Panc1 (cell line): ENCODE measurements around the gene AOC2. TPM values are rescaled to one million over a fixed set of nuclear protein-coding genes. Genes with fewer than 3 reads are reported as not detected.

ENCODE experiments used
- ATAC-seq: fragments of 200-7000 bp; cut with Tn5 transposase; 2 replicates; pipeline ENCODE4 v1.9.1; 2020; ENCODE audit warnings: mild to moderate bottlenecking, moderate library complexity
- BruUV-seq: library from RNA; stranded (reverse); fragments of 400-500 nt; replicated peaks from 2 replicates; lab custom pipeline; 2021; lab: Mats Ljungman, UMichigan
- CTCF ChIA-PET: fragments of 300-600 bp; sonication (Branson Sonifier 250); formaldehyde crosslinking; loops from one replicate; lab custom pipeline; 2022; ENCODE audit warnings: antibody characterized with exemption; lab: Charles Lee
- POLR2A ChIA-PET: fragments of 300-600 bp; sonication (Branson Sonifier 250); formaldehyde crosslinking; loops from one replicate; lab custom pipeline; 2022; ENCODE audit warnings: antibody characterized with exemption; lab: Charles Lee
- DNase-seq: peaks from one replicate; pipeline ENCODE4 v3.0.0-alpha.2; 2010; ENCODE audit warnings: low read depth, low spot score
- H3K27ac ChIP-seq: 2 replicates; pipeline ENCODE4 v1.5.1; 2011; ENCODE audit warnings: mild to moderate bottlenecking, low read length, inconsistent platforms
- H3K27me3 ChIP-seq: fragments of 200-500 bp; sonication (Bioruptor generic); 2 replicates; pipeline ENCODE4 v1.6.0; 2014; ENCODE audit warnings: low read length, inconsistent platforms; ENCODE audit not compliant: control insufficient read depth, insufficient read depth
- H3K36me3 ChIP-seq: fragments of 200-500 bp; sonication (Bioruptor generic); 2 replicates; pipeline ENCODE4 v1.5.1; 2014; ENCODE audit warnings: inconsistent platforms, mild to moderate bottlenecking, low read length, moderate library complexity; ENCODE audit not compliant: control insufficient read depth, insufficient read depth
- H3K4me1 ChIP-seq: 2 replicates; pipeline ENCODE4 v1.5.1; 2011; ENCODE audit warnings: inconsistent platforms, mild to moderate bottlenecking, low read length, moderate library complexity; ENCODE audit not compliant: control insufficient read depth, insufficient read depth
- H3K4me3 ChIP-seq, 2 experiments: 2 replicates each; pipeline ENCODE4 v1.5.1; 2011 to 2012; ENCODE audit warnings: low read depth in 2 of 2, low read length in 2 of 2, mild to moderate bottlenecking in 2 of 2, inconsistent platforms in 1 of 2, moderate library complexity in 1 of 2
- H3K9me3 ChIP-seq: fragments of 200-500 bp; sonication (Bioruptor generic); 2 replicates; pipeline ENCODE4 v1.5.1; 2014; ENCODE audit warnings: low read depth, mild to moderate bottlenecking, inconsistent platforms, low read length, moderate library complexity; ENCODE audit not compliant: control insufficient read depth, insufficient read depth
- CTCF ChIP-seq: fragments of 450-650 bp; IDR thresholded peaks from 2 replicates; pipeline ENCODE4 v1.5.1; 2017; ENCODE audit warnings: mild to moderate bottlenecking
- POLR2AphosphoS5 ChIP-seq: IDR thresholded peaks from 2 replicates; pipeline ENCODE4 v1.6.1; 2012; ENCODE audit warnings: mild to moderate bottlenecking, low read depth, low read length, moderate library complexity
- REST ChIP-seq, 2 experiments: IDR thresholded peaks; 2 replicates each; pipeline ENCODE4 v1.6.1; 2011 to 2012; ENCODE audit warnings: low read depth in 2 of 2, control low read depth in 1 of 2, low read length in 1 of 2, mild to moderate bottlenecking in 1 of 2, moderate library complexity in 1 of 2; ENCODE audit not compliant: insufficient read depth in 1 of 2
- SIN3A ChIP-seq: IDR thresholded peaks from 2 replicates; pipeline ENCODE4 v1.6.1; 2012; ENCODE audit warnings: low read depth, mild to moderate bottlenecking, low read length, moderate library complexity, borderline replicate concordance; ENCODE audit not compliant: insufficient read depth
- TCF7L2 ChIP-seq: IDR thresholded peaks from 2 replicates; pipeline ENCODE4 v1.6.1; 2011; ENCODE audit warnings: mild to moderate bottlenecking, low read depth, low read length, inconsistent platforms
- in situ Hi-C: cut with HindIII; loops from 2 replicates; pipeline ENCODE4 v1.10.0; 2016; ENCODE audit warnings: low sequenced_read_pairs, low pct_unique_long_range_greater_than_20kb
- intact Hi-C: fragments of 100-400 bp; cut with micrococcal nuclease; formaldehyde crosslinking; loops from one replicate; pipeline ENCODE4 v1.10.0; 2022; ENCODE audit not compliant: unreplicated experiment
- total RNA-seq: library from RNA; stranded (reverse); gene quantifications from one replicate; pipeline ENCODE4 v1.2.1, GENCODE V29; 2021; ENCODE audit not compliant: unreplicated experiment

The AOC2 gene
- total RNA-seq, 1 experiment from 2014 or later = 0.85 TPM

- intact Hi-C loops (no loop called here), in situ Hi-C loops (no loop called here)
- H3K4me1 ChIP-seq = peaks cover 10% of the 10 kb centered on the region
- POLR2A ChIA-PET = interaction anchor here (0.6 kb wide), 1 partner anchor 8 kb away, joined by 4 read pairs; no protein-coding TSS in a partner anchor
- H3K27me3 ChIP-seq = no peaks in the 10 kb centered on the region
- ATAC-seq = no peak
- no peaks in the 10 kb centered on the region for H3K9me3 ChIP-seq
- CTCF ChIA-PET = no interaction called here
- no peak for DNase-seq
- H3K4me3 ChIP-seq = no peak overlapping the region
- TF ChIP-seq TCF7L2 = no peak
- no peak for TF ChIP-seq POLR2AphosphoS5
- TF ChIP-seq REST (IDR thresholded peaks at IDR 0.05; ENCODE audit: insufficient read depth in 1 of 2, low read depth in 2 of 2, low read length in 1 of 2) = no peak
- no peak for TF ChIP-seq CTCF
- TF ChIP-seq SIN3A = no peak
- H3K36me3 ChIP-seq = no peaks in the 10 kb centered on the region
- H3K27ac ChIP-seq = no peak overlapping the region
- no TSS peak for BruUV-seq
Measured at GRCh38 chr17:42804918-42805367, 39.4 kb upstream of the AOC2 start.

- Histone ChIP-seq H3K27ac (no peak overlapping the region), H3K4me3 (no peak overlapping the region), H3K27me3 (no peaks in the 10 kb centered on the region), H3K9me3 (no peaks in the 10 kb centered on the region), H3K36me3 (no peaks in the 10 kb centered on the region), H3K4me1 (peaks cover 10% of the 10 kb centered on the region)
- intact Hi-C loops = no loop called here
- DNase-seq (no peak), ATAC-seq (no peak)
- ChIA-PET CTCF (no interaction called here), POLR2A (interaction anchor here (0.6 kb wide), 1 partner anchor 509 kb away, joined by 12 read pairs; no protein-coding TSS in a partner anchor)
- TF ChIP-seq CTCF (no peak), POLR2AphosphoS5 (no peak), SIN3A (no peak), REST (IDR thresholded peaks at IDR 0.05; ENCODE audit: insufficient read depth in 1 of 2, low read depth in 2 of 2, low read length in 1 of 2) (no peak), TCF7L2 (no peak)
- in situ Hi-C loops = no loop called here
- BruUV-seq = no TSS peak
Measured at GRCh38 chr17:42806249-42806648, 38.1 kb upstream of the AOC2 start.
